KMS-11 (cell line): Measurements from ENCODE around the gene ADPRH.

Experiments
- H2AFZ ChIP-seq: fragments of 200-600 bp; sonication (generic); 2 replicates; pipeline ENCODE4 v1.6.1; 2016; ENCODE audit warnings: antibody characterized with exemption, mixed run types, low read depth
- H3K27ac ChIP-seq: fragments of 200-600 bp; sonication (generic); 2 replicates; pipeline ENCODE4 v1.6.1; 2016; ENCODE audit warnings: mild to moderate bottlenecking, mixed run types
- H3K27me3 ChIP-seq: fragments of 200-600 bp; sonication (generic); 2 replicates; pipeline ENCODE4 v1.6.1; 2017; ENCODE audit warnings: mild to moderate bottlenecking, low read depth, mixed run types, moderate library complexity; ENCODE audit not compliant: insufficient read depth
- H3K36me3 ChIP-seq: fragments of 200-600 bp; sonication (generic); 2 replicates; pipeline ENCODE4 v1.6.1; 2017; ENCODE audit warnings: mild to moderate bottlenecking, mixed run types; ENCODE audit not compliant: insufficient read depth
- H3K4me1 ChIP-seq: fragments of 200-600 bp; sonication (generic); 2 replicates; pipeline ENCODE4 v1.6.1; 2016; ENCODE audit warnings: mild to moderate bottlenecking, low read depth, mixed run types; ENCODE audit not compliant: poor library complexity, severe bottlenecking
- H3K4me2 ChIP-seq: fragments of 200-600 bp; sonication (generic); 2 replicates; pipeline ENCODE4 v1.7.0; 2016; ENCODE audit warnings: mild to moderate bottlenecking, mixed run types
- H3K4me3 ChIP-seq: fragments of 200-600 bp; sonication (generic); IDR thresholded peaks from 2 replicates; pipeline ENCODE4 v1.6.1; 2017; ENCODE audit warnings: low read depth, low read length, mixed read lengths; ENCODE audit not compliant: insufficient read depth
- H3K79me2 ChIP-seq: fragments of 200-600 bp; sonication (generic); 2 replicates; pipeline ENCODE4 v1.6.1; 2016; ENCODE audit warnings: low read depth, mixed run types; ENCODE audit not compliant: insufficient read depth
- H3K9ac ChIP-seq: fragments of 200-600 bp; sonication (generic); 2 replicates; pipeline ENCODE4 v1.6.1; 2016; ENCODE audit warnings: mild to moderate bottlenecking, mixed run types
- H4K20me1 ChIP-seq: fragments of 200-600 bp; sonication (generic); 2 replicates; pipeline ENCODE4 v1.6.1; 2016; ENCODE audit warnings: mild to moderate bottlenecking, mixed run types; ENCODE audit not compliant: insufficient read depth
- CTCF ChIP-seq: fragments of 200-600 bp; sonication (generic); conservative IDR thresholded peaks from 2 replicates; pipeline ENCODE4 v1.6.1; 2017; ENCODE audit warnings: low read depth, mild to moderate bottlenecking, antibody characterized with exemption, low read length, moderate library complexity, mixed read lengths

Gene ADPRH

GRCh38 chr3:119597548-119598288 is 18.4 kb downstream of the ADPRH start, which contains the start of gene PLA1A:
Gene PLA1A, plus strand, starts transcription at chr3:119597885. Its CDS starts 29 bp downstream, at chr3:119597914.
- no peak within 1 kb of the TSS for H3K4me2 ChIP-seq
- no peak for TF ChIP-seq CTCF
- peaks cover 18% of the 10 kb centered on the region for H3K4me1 ChIP-seq
- H3K36me3 ChIP-seq: no peaks in the 10 kb centered on the region
- H4K20me1 ChIP-seq: no peaks in the 10 kb centered on the region
- no peaks in the 10 kb centered on the region for H3K27me3 ChIP-seq
- no peaks in the 10 kb centered on the region for H3K79me2 ChIP-seq
- H2AFZ ChIP-seq: no peak within 1 kb of the TSS
- H3K4me3 ChIP-seq: no peak within 1 kb of the TSS
- no peak within 1 kb of the TSS for H3K27ac ChIP-seq
- no peak within 1 kb of the TSS for H3K9ac ChIP-seq

- H3K27ac ChIP-seq: no peak overlapping the region
- peaks cover 18% of the 10 kb centered on the region for H3K4me1 ChIP-seq
- no peak overlapping the region for H3K4me2 ChIP-seq
- H3K79me2 ChIP-seq: no peaks in the 10 kb centered on the region
- no peak for TF ChIP-seq CTCF
- no peak overlapping the region for H3K9ac ChIP-seq
- no peaks in the 10 kb centered on the region for H3K27me3 ChIP-seq
- no peaks in the 10 kb centered on the region for H4K20me1 ChIP-seq
- no peak overlapping the region for H2AFZ ChIP-seq
- H3K36me3 ChIP-seq: no peaks in the 10 kb centered on the region
- H3K4me3 ChIP-seq: no peak overlapping the region
These were observed 19.3 kb downstream of the ADPRH start for GRCh38 chr3:119598410-119599098.

GRCh38 chr3:119599558-119600174 is 20.4 kb downstream of the ADPRH start:
- Histone ChIP-seq H2AFZ (no peak overlapping the region), H3K4me2 (no peak overlapping the region), H3K4me1 (peaks cover 18% of the 10 kb centered on the region), H3K36me3 (no peaks in the 10 kb centered on the region), H3K27ac (no peak overlapping the region), H3K79me2 (no peaks in the 10 kb centered on the region), H3K9ac (no peak overlapping the region), H3K4me3 (no peak overlapping the region), H4K20me1 (no peaks in the 10 kb centered on the region), H3K27me3 (no peaks in the 10 kb centered on the region)
- TF ChIP-seq CTCF: no peak

- Histone ChIP-seq H3K79me2 (no peaks in the 10 kb centered on the region), H3K9ac (no peak overlapping the region), H3K4me3 (no peak overlapping the region), H2AFZ (no peak overlapping the region), H3K4me1 (peaks cover 17% of the 10 kb centered on the region), H3K27me3 (no peaks in the 10 kb centered on the region), H4K20me1 (no peaks in the 10 kb centered on the region), H3K27ac (no peak overlapping the region), H3K4me2 (no peak overlapping the region), H3K36me3 (no peaks in the 10 kb centered on the region)
- no peak for TF ChIP-seq CTCF
These were observed 21.4 kb downstream of the ADPRH start for GRCh38 chr3:119600732-119601131.
